WTC11 (cell line): ENCODE data around the gene RSPH4A. TPM values are rescaled to one million over a fixed set of nuclear protein-coding genes. Genes with fewer than 3 reads are reported as not detected.

ENCODE experiments used
- ATAC-seq: fragments of 200-7000 bp; cut with Tn5 transposase; 2 replicates; pipeline ENCODE4 v1.10.0; 2021; ENCODE audit warnings: mild to moderate bottlenecking, moderate library complexity
- CTCF ChIA-PET: fragments of 300-600 bp; sonication (Branson Sonifier 250); formaldehyde crosslinking; loops from one replicate; lab custom pipeline; 2021; ENCODE audit warnings: antibody characterized with exemption; lab: Charles Lee
- POLR2A ChIA-PET: fragments of 350-600 bp; sonication (Branson Sonifier 250); formaldehyde crosslinking; loops from one replicate; lab custom pipeline; 2021; ENCODE audit warnings: antibody characterized with exemption; lab: Charles Lee
- DNase-seq: peaks from one replicate; pipeline ENCODE4 v3.0.0; 2021; ENCODE audit warnings: low spot score
- H3K27ac Mint-ChIP-seq: 2 replicates; pipeline ENCODE4 v1.8.0; 2021; ENCODE audit warnings: mixed read lengths
- H3K27me3 Mint-ChIP-seq: 2 replicates; pipeline ENCODE4 v1.8.0; 2021; ENCODE audit warnings: low read depth, mild to moderate bottlenecking, moderate library complexity, mixed read lengths
- H3K36me3 Mint-ChIP-seq: 2 replicates; pipeline ENCODE4 v1.8.0; 2021; ENCODE audit warnings: mixed read lengths
- H3K4me1 Mint-ChIP-seq: 2 replicates; pipeline ENCODE4 v1.8.0; 2022; ENCODE audit warnings: mixed read lengths
- H3K4me3 Mint-ChIP-seq: 2 replicates; pipeline ENCODE4 v1.8.0; 2021; ENCODE audit warnings: mild to moderate bottlenecking, moderate library complexity, mixed read lengths
- H3K9me3 Mint-ChIP-seq: 2 replicates; pipeline ENCODE4 v1.8.0; 2021; ENCODE audit warnings: mixed read lengths
- ELF4 ChIP-seq: sonication (generic); formaldehyde crosslinking; IDR thresholded peaks from 2 replicates; pipeline ENCODE4 v1.8.1; 2022; ENCODE audit warnings: low read depth, mild to moderate bottlenecking, moderate library complexity, missing genetic modification reagents
- FOXP1 ChIP-seq: sonication (generic); formaldehyde crosslinking; IDR thresholded peaks from 2 replicates; pipeline ENCODE4 v1.8.0; 2022; ENCODE audit warnings: missing genetic modification reagents, mild to moderate bottlenecking, moderate library complexity, borderline replicate concordance
- MYBL2 ChIP-seq: sonication (generic); formaldehyde crosslinking; IDR thresholded peaks from 2 replicates; pipeline ENCODE4 v1.8.1; 2023; ENCODE audit warnings: mild to moderate bottlenecking, moderate library complexity, missing genetic modification reagents
- NFYB ChIP-seq: sonication (generic); formaldehyde crosslinking; conservative IDR thresholded peaks from 2 replicates; pipeline ENCODE4 v1.8.0; 2022; ENCODE audit warnings: low read depth, missing genetic modification reagents
- RORB ChIP-seq: fragments of 250-450 bp; sonication (Bioruptor Pico); IDR thresholded peaks from 2 replicates; pipeline ENCODE4 v1.9.0; 2021; ENCODE audit warnings: mild to moderate bottlenecking
- ZNF396 ChIP-seq: fragments of 250-450 bp; sonication (Bioruptor Pico); IDR thresholded peaks from 2 replicates; pipeline ENCODE4 v1.8.0; 2021; ENCODE audit warnings: mild to moderate bottlenecking, moderate library complexity, borderline replicate concordance
- ZNF423 ChIP-seq: fragments of 250-450 bp; sonication (Bioruptor Pico); IDR thresholded peaks from 2 replicates; pipeline ENCODE4 v2.1.2; 2022; ENCODE audit warnings: mild to moderate bottlenecking, moderate library complexity
- ZNF671 ChIP-seq: fragments of 250-450 bp; sonication (Bioruptor Pico); IDR thresholded peaks from 2 replicates; pipeline ENCODE4 v1.8.0; 2021; ENCODE audit warnings: mild to moderate bottlenecking
- total RNA-seq: library from RNA; stranded (reverse); gene quantifications from 3 replicates; pipeline ENCODE4 v1.2.3, GENCODE V29; 2021
- TF ChIP-seq, protein P1 (sequence below): sonication (generic); formaldehyde crosslinking; conservative IDR thresholded peaks from 2 replicates; pipeline ENCODE4 v1.8.1; 2023; ENCODE audit warnings: mild to moderate bottlenecking, low read depth, missing genetic modification reagents, moderate library complexity
- TF ChIP-seq, protein P2 (sequence below): sonication (generic); formaldehyde crosslinking; IDR thresholded peaks from 2 replicates; pipeline ENCODE4 v1.8.1; 2023; ENCODE audit warnings: mild to moderate bottlenecking, missing genetic modification reagents
- TF ChIP-seq, protein P3 (sequence below): fragments of 250-450 bp; sonication (Bioruptor Pico); IDR thresholded peaks from 2 replicates; pipeline ENCODE4 v2.1.2; 2022; ENCODE audit warnings: mild to moderate bottlenecking, moderate library complexity
- TF ChIP-seq, protein P4 (sequence below): sonication (generic); formaldehyde crosslinking; IDR thresholded peaks from 2 replicates; pipeline ENCODE4 v1.8.1; 2023; ENCODE audit warnings: mild to moderate bottlenecking, missing genetic modification reagents
- TF ChIP-seq, protein P5 (sequence below): sonication (generic); formaldehyde crosslinking; IDR thresholded peaks from 2 replicates; pipeline ENCODE4 v1.8.1; 2023; ENCODE audit warnings: mild to moderate bottlenecking, missing genetic modification reagents, borderline replicate concordance
- TF ChIP-seq, protein P6 (sequence below): sonication (generic); formaldehyde crosslinking; IDR thresholded peaks from 2 replicates; pipeline ENCODE4 v1.8.0; 2022; ENCODE audit warnings: missing genetic modification reagents

Gene RSPH4A
- total RNA-seq, 1 experiment from 2014 or later = 0.57 TPM

- ATAC-seq = no peak
- Mint-ChIP-seq H3K4me1 (peaks cover 15% of the 10 kb centered on the region), H3K27me3 (peaks cover under 1% of the 10 kb centered on the region; the same call in 1 of the 2 replicates)
Measured at GRCh38 chr6:116666869-116667268, 50.6 kb downstream of the RSPH4A start.

GRCh38 chr6:116667623-116668022 is 51.3 kb downstream of the RSPH4A start:
- Mint-ChIP-seq H3K27me3 (peaks cover 7% of the 10 kb centered on the region; the same call in 1 of the 2 replicates), H3K27ac (0 out of 2 replicates have a peak overlapping the region, but pooled peaks have one; percentile 98), H3K4me3 (peak overlapping the region; percentile 100), H3K36me3 (no peaks in the 10 kb centered on the region), H3K4me1 (peaks cover 15% of the 10 kb centered on the region), H3K9me3 (no peaks in the 10 kb centered on the region)
- TF ChIP-seq, protein P1, sequence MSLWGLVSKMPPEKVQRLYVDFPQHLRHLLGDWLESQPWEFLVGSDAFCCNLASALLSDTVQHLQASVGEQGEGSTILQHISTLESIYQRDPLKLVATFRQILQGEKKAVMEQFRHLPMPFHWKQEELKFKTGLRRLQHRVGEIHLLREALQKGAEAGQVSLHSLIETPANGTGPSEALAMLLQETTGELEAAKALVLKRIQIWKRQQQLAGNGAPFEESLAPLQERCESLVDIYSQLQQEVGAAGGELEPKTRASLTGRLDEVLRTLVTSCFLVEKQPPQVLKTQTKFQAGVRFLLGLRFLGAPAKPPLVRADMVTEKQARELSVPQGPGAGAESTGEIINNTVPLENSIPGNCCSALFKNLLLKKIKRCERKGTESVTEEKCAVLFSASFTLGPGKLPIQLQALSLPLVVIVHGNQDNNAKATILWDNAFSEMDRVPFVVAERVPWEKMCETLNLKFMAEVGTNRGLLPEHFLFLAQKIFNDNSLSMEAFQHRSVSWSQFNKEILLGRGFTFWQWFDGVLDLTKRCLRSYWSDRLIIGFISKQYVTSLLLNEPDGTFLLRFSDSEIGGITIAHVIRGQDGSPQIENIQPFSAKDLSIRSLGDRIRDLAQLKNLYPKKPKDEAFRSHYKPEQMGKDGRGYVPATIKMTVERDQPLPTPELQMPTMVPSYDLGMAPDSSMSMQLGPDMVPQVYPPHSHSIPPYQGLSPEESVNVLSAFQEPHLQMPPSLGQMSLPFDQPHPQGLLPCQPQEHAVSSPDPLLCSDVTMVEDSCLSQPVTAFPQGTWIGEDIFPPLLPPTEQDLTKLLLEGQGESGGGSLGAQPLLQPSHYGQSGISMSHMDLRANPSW (CRISPR knock-in tag) = no peak
- TF ChIP-seq FOXP1 (CRISPR knock-in tag) (no peak), ZNF423 (CRISPR knock-in tag) (no peak), RORB (CRISPR knock-in tag) (no peak), ZNF396 (CRISPR knock-in tag) (no peak)
- TF ChIP-seq, protein P2, sequence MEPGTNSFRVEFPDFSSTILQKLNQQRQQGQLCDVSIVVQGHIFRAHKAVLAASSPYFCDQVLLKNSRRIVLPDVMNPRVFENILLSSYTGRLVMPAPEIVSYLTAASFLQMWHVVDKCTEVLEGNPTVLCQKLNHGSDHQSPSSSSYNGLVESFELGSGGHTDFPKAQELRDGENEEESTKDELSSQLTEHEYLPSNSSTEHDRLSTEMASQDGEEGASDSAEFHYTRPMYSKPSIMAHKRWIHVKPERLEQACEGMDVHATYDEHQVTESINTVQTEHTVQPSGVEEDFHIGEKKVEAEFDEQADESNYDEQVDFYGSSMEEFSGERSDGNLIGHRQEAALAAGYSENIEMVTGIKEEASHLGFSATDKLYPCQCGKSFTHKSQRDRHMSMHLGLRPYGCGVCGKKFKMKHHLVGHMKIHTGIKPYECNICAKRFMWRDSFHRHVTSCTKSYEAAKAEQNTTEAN (CRISPR knock-in tag) = no peak
- TF ChIP-seq, protein P3, sequence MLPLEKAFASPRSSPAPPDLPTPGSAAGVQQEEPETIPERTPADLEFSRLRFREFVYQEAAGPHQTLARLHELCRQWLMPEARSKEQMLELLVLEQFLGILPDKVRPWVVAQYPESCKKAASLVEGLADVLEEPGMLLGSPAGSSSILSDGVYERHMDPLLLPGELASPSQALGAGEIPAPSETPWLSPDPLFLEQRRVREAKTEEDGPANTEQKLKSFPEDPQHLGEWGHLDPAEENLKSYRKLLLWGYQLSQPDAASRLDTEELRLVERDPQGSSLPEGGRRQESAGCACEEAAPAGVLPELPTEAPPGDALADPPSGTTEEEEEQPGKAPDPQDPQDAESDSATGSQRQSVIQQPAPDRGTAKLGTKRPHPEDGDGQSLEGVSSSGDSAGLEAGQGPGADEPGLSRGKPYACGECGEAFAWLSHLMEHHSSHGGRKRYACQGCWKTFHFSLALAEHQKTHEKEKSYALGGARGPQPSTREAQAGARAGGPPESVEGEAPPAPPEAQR (CRISPR knock-in tag) = no peak
- TF ChIP-seq, protein P4, sequence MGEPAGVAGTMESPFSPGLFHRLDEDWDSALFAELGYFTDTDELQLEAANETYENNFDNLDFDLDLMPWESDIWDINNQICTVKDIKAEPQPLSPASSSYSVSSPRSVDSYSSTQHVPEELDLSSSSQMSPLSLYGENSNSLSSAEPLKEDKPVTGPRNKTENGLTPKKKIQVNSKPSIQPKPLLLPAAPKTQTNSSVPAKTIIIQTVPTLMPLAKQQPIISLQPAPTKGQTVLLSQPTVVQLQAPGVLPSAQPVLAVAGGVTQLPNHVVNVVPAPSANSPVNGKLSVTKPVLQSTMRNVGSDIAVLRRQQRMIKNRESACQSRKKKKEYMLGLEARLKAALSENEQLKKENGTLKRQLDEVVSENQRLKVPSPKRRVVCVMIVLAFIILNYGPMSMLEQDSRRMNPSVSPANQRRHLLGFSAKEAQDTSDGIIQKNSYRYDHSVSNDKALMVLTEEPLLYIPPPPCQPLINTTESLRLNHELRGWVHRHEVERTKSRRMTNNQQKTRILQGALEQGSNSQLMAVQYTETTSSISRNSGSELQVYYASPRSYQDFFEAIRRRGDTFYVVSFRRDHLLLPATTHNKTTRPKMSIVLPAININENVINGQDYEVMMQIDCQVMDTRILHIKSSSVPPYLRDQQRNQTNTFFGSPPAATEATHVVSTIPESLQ (CRISPR knock-in tag) = no peak
- ChIA-PET CTCF (interaction anchor here (1.3 kb wide), 1 partner anchor 179 kb away, joined by 3 read pairs; no protein-coding TSS in a partner anchor), POLR2A (no interaction called here)
- DNase-seq (no peak), ATAC-seq (no peak)

More at GRCh38 chr6:116666869-116667268, 50.6 kb downstream of the RSPH4A start:
- ChIA-PET CTCF (no interaction called here), POLR2A (no interaction called here)
- H3K9me3 Mint-ChIP-seq = no peaks in the 10 kb centered on the region
- TF ChIP-seq ZNF671 (CRISPR knock-in tag) = no peak
- TF ChIP-seq FOXP1 (CRISPR knock-in tag) = no peak
- no peak for TF ChIP-seq ELF4
- no peak for TF ChIP-seq NFYB
- TF ChIP-seq, protein P5, sequence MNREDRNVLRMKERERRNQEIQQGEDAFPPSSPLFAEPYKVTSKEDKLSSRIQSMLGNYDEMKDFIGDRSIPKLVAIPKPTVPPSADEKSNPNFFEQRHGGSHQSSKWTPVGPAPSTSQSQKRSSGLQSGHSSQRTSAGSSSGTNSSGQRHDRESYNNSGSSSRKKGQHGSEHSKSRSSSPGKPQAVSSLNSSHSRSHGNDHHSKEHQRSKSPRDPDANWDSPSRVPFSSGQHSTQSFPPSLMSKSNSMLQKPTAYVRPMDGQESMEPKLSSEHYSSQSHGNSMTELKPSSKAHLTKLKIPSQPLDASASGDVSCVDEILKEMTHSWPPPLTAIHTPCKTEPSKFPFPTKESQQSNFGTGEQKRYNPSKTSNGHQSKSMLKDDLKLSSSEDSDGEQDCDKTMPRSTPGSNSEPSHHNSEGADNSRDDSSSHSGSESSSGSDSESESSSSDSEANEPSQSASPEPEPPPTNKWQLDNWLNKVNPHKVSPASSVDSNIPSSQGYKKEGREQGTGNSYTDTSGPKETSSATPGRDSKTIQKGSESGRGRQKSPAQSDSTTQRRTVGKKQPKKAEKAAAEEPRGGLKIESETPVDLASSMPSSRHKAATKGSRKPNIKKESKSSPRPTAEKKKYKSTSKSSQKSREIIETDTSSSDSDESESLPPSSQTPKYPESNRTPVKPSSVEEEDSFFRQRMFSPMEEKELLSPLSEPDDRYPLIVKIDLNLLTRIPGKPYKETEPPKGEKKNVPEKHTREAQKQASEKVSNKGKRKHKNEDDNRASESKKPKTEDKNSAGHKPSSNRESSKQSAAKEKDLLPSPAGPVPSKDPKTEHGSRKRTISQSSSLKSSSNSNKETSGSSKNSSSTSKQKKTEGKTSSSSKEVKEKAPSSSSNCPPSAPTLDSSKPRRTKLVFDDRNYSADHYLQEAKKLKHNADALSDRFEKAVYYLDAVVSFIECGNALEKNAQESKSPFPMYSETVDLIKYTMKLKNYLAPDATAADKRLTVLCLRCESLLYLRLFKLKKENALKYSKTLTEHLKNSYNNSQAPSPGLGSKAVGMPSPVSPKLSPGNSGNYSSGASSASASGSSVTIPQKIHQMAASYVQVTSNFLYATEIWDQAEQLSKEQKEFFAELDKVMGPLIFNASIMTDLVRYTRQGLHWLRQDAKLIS (CRISPR knock-in tag) = no peak
- no peak for TF ChIP-seq MYBL2 (CRISPR knock-in tag)
- TF ChIP-seq, protein P6, sequence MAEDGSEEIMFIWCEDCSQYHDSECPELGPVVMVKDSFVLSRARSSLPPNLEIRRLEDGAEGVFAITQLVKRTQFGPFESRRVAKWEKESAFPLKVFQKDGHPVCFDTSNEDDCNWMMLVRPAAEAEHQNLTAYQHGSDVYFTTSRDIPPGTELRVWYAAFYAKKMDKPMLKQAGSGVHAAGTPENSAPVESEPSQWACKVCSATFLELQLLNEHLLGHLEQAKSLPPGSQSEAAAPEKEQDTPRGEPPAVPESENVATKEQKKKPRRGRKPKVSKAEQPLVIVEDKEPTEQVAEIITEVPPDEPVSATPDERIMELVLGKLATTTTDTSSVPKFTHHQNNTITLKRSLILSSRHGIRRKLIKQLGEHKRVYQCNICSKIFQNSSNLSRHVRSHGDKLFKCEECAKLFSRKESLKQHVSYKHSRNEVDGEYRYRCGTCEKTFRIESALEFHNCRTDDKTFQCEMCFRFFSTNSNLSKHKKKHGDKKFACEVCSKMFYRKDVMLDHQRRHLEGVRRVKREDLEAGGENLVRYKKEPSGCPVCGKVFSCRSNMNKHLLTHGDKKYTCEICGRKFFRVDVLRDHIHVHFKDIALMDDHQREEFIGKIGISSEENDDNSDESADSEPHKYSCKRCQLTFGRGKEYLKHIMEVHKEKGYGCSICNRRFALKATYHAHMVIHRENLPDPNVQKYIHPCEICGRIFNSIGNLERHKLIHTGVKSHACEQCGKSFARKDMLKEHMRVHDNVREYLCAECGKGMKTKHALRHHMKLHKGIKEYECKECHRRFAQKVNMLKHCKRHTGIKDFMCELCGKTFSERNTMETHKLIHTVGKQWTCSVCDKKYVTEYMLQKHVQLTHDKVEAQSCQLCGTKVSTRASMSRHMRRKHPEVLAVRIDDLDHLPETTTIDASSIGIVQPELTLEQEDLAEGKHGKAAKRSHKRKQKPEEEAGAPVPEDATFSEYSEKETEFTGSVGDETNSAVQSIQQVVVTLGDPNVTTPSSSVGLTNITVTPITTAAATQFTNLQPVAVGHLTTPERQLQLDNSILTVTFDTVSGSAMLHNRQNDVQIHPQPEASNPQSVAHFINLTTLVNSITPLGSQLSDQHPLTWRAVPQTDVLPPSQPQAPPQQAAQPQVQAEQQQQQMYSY (CRISPR knock-in tag) = no peak
- no peak overlapping the region for H3K27ac Mint-ChIP-seq
- no peak for DNase-seq
- peak overlapping the region; percentile 46 for H3K4me3 Mint-ChIP-seq
- no peaks in the 10 kb centered on the region for H3K36me3 Mint-ChIP-seq
